Stimulated activated CD8-positive, alpha-beta memory T cell treated with anti-CD3 and anti-CD28 coated beads, Interleukin-15, amount 100 ng/mL, for 48 hours (primary cell): Measurements from ENCODE around the gene AVP.

Experiments
- DNase-seq, 2 donors: peaks; one replicate each; pipeline ENCODE4 v3.0.0-alpha.2; 2020; ENCODE audit warnings: low read depth in 2 of 2

Gene AVP

DNA sequence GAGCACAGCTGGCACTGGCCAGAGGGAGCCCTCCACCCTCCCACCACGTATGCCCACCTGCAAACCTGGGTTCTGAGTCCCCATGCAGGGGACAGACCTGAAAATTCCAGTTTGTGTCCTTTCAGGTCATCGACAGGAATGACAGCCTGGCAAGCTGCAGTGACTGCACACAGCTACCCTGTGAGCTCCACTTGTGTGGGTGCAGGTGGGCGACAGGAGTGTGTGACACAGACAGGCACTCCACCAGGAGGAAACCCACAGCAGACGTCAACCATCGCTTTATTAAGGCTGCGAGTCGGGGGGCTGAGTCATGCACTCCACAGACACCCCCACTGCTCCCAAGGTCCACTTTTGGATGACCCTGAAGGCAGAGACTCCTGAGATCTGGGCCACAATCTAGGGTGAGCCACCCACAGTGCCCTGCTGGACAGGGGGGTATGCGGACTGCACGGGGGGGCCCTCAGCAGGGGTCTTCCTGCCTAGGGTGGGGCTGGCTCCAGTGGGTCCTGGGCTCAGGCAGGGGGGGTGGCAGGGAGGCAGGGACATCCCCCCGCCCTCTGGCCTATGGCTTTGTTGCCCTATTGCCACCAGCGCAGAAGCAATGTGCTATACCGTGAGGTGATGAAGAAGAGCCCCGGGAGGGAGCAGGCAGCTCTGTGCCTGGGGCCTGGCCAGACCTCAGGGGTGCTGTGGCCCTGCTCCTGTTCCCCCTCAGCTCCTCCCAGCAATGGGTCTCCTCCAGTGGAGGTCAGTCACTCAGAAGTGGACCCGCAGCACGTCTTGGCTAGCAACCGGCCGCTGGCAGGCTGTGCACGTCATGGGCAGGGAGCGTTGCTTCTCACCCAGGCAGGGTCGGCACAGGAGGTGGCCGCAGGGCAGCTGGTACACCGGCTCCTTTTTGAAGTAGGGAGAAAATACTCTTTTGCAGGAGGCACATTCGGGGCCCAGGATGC, 25.1 kb upstream of the AVP start:
- no peak for DNase-seq

DNA sequence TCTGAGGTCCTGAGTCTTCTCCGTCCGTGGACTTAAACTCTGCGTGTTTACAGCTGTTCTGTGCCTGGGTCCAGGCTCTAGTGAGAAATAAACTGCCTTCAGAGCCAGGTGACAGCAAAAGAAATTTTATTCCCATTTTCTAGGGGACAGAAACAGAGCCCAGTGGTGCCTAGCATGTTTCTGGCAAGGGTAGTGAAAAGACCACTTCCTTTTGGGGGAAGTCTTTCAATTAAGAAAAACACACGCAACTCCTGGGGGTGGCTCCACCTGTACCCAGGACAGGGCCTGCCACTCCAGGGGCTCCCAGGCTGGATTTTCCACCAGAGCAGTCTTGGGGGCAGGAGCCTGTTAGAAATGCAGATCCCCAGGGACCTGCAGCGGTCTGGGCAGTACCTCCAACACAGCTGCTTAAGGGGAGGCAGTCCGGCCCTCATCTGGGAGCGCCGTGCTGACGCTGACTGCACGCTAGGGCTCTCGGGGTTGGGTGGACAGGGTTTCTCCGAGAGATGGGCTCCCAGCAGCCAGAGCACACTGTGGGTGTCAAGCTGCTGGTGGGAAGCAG, 23.0 kb upstream of the AVP start:
- DNase-seq = no peak

DNA sequence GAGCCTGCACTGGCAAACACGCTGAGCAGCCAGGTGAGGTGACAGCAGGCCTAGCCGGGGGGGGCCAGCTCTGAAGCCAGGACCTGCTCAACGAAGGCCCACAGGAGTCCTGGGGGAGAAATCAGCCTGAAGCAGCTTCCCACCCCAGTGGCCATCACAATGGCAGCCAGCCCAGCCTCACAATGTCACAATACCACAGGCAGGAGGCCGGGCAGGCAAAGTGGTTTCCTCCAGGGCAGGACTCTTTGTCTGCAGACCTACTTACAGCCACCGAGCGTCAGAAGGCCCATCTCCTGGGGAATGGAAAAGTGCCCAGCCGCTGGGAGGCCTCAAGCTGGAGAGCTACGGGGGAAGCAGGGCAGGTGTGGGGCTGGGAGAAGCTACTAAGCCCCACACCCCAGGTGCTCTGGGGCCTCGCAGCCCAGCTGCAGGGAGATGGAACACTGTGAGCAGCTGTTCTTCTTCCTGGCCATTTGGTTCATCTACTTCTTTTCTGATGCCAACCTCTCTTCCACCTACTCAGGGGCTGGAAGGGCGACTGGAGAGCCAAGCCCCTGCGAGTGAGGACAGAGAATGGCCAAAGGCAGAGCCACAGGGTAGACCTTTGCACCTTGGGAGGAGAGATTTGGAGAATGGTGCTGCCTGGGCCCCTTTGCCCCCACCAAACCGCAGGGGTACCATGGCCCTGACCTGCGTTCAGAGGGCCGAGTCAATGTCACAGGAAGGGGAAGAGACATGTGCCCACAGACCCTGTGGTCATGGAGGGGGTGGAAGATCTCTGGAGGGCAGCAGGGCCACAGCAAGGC, 22.3 kb upstream of the AVP start:
- no peak for DNase-seq

DNA sequence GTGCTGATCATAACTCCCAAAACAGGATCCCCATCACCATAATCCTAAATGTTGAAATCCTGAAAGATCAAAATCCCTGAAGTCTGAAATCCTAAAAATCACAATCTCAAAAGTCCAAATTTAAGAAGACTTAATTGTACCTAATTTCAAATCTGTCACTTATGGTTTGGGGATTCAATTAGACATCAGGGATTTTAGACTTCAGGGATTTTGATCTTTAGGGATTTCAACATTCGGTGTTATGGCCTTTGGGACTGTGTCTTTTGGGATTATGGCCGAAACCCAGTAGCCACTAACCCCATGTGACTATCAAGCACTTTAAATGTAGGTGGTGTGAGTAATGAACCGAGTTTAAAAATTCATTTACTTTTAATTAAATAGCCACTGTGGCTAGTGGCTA, 21.7 kb upstream of the AVP start:
- DNase-seq = no peak

DNA sequence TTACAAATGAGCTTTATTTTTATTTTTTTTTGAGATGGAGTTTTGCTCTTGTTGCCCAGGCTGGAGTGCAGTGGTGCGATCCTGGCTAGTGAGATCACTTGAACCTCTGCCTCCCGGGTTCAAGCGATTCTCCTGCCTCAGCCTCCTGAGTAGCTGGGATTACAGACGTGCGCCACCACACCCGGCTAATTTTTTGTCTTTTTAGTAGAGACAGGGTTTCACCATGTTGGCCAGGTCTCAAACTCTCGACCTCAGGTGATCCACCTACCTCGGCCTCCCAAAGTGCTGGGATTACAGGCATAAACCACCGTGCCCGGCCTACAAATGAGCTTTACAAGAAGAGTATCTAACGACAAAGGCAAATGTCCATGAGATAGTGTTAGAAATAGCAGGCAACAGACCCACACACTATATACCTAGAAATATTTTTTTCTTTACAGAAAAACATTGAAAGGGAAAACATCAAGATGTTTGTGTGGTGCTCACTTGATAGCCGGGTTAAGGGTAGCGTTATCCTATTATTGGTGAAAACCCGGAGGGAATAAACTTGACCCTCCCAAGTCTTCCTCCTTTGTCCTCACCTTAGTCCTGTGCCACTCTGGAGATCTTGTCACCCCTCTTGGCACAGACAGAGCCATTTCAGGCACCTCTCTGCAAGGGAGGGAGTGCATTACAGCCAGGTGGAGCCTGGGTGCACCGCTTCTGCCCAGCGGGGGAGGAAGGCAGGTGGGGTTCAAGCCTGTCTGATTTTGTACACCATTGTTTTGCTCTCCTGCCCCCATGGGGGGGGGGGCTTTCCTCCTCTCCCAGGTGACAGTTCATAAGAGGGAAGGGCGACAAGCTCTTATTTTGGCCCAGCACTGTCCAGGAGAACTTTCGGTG, 21.0 kb upstream of the AVP start:
- DNase-seq = no peak

DNA sequence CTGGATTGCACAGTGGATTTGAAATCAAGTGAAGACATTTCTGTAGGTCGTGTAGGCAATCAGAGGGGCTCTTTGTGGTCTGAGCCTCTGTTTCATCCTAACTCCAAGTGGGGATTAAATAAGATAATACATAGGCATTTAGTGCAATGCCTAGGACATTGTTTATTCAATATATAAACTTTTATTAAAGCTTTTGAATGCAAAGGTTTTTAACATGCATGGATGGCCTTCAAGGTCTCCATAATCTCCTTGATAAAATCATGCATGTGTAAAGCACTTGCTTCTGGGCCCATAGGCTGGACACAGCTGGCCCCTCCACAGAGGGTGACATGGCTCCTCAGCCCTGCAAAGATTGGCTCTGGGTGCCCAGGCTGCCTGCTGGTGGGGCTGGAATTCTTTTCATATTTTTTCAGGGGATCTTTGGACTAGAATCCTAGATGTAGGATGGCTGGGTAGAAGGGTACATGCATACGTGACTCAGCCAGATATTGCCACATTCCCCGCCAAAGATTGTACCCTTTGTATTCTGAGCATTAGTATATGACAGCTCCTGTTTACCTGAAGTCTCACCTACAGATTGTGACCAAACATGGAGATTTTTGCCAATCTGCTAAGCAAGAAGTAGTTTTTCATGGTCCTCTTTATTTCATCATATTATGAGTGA, 19.0 kb upstream of the AVP start:
- no peak for DNase-seq

DNA sequence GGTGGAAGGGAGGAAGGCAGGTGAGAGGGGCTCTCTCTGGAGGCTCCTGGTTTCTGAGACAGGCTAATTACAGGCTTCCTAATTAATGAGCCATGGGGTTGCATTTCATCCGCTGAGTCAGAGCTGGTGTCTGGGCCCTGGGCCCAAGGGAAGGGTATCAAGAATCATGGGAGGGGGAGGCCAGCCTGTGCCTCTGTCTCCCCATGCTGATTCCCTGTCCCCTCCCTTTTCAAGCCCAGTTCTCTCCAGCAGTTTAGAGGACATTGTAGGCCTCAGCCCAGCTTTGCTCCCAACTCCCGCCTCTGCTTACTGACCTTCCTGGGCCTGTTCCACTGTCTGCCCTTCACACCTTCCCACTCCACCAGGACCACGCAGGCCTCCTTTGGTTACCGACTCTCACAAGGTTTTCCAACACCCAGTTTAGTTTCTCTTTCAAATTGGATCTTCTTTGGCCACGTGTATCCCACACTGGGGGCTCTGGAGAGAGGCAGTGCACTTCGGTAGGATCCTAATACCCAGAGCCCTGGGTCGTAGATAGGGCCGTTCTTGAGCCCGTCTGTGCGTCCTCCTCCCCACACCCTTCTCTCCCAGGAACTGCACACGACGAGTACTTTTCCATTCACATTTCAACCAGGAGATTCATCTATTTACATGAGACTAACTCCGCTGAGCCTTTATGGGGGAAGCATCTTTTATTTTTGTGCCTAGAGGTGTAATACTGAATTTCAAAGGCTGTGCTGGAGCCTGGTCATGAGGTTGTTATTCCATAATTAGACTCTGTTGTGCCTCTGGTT, 18.2 kb upstream of the AVP start:
- DNase-seq = no peak

DNA sequence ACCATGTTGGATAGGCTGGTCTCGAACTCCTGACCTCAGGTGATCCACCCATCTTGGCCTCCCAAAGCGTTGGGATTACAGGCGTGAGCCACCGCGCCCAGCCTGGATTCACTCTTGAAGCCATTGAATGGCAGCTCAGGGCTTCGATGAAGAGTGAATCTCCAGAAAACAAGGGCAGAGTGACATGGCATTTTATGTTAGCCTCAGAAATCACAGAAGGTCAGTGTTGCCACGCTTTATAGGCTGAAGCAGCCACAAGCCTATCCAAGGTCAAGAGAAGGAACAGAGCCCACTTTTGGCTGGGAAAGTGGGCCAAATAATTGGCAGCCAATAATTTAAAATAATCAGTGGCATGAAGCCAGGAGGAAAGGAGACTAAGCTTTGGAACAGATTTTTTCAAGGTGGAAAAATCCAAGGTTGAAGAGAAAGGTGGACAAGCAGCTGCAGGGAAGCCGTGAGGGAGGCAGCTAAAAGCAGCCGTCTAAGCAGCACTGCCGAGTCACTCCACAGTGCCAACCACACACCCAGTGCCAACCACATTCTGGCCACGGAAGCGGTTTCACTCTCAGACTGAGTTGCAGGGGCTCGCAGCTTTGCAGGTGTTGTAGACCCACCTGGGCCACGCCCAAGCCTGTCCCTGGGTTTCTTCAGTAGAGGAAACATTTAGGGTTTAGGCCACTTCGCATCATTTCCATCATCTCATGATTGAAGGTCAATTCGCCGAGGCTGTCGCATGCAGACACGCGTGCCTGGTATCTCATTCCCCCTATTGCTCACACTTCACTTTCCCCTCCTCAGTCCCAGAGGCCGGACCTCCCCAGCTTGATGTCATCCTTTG, 17.4 kb upstream of the AVP start:
- peak; percentile 58 to 64 for DNase-seq

DNA sequence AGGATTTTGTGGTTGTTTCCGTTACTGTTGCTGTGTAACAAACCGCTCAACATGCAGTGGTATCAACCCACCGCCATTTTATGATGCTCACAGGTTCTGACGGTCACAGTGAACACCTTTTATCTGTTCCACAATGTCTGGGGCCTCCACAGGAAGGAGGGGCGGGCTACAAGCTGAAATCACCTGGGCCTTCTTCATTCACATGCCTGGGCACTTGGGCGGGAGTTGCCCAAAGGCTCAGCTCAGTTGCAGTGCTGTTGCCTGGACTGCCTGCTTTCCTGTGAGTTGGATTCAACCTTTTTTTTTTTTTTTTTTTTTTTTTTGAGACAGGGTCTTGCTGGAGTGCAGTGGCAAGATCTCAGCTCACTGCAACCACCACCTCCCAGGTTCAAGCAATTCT, 16.7 kb upstream of the AVP start:
- DNase-seq = no peak

DNA sequence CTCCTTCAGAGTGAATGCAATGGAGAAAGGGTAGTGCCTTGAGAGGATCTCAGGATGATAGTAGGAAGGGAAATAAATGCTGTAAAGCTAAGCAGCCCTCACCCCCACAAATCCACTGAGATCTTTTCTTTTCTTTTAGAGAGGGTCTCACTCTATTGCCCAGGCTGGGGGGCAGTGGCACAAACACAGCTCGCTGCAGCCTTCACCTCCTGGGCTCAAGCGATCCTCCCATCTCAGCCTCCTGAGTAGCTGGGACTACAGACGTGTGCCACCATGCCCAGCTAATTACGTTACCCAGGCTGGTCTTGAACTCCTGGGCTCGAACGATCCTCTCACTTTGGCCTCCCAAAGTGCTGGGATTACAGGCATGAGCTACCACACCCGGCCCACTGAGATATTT, 16.0 kb upstream of the AVP start:
- no peak for DNase-seq

DNA sequence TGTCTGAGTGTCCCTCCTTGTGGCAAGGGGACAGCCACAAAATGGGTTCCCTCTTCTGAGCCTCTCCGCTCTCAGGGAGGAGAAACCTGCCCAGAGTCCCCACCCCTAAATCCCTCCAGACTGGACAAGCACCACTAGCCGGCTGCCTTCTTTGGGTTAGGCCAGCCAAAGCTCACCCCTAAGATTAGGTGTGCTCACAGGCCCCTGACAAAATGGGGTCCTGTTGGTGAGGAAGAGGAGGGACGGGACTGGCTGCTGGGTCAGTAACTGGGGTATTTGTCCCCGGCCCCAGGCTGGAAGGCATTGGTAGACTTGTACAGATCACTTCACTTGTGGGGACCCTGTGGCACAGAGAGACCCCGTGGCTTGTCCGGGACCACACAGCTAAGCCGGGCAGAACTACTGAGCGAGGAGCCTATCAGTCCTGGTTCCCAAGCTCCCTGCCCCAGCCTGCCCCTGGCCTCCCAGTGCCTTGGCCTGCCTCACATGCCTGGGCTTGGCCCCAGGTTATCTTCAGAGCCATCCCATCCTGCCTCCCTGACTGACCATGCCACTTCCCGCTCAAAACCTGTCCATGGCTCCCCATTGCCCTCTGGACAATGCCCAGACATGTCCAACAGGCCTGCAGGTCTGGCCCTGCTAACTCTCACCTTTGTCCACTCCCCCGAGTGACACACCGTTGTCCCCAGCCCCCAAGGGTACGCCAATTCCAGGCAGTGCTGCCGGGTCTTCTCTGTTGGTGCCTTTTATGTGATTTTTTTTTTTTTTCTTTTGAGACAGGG, 10.5 kb upstream of the AVP start:
- no peak for DNase-seq

DNA sequence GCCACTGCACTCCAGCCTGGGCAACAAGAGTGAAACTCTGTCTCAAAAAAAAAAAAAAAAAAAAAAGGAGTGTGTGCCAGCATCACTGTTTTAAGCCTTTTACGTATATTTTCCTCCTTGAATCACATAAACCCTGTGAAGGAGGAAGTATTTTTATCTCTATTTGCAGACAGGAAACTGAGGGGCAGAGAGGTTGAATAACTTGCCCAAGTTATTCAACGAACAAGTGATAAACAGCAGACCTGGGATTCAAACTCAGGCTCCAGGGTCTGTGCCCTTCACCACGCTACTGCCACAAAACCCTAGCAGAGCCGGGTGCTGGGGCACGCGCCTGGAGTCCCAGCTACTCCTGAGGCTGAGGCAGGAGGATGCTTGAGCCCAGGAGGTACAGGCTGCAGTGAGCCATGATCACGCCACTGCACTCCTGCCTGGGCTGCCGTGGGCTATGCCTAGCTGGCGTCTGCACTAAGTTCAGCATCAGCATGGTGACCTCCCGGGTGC, 9.4 kb upstream of the AVP start:
- no peak for DNase-seq

DNA sequence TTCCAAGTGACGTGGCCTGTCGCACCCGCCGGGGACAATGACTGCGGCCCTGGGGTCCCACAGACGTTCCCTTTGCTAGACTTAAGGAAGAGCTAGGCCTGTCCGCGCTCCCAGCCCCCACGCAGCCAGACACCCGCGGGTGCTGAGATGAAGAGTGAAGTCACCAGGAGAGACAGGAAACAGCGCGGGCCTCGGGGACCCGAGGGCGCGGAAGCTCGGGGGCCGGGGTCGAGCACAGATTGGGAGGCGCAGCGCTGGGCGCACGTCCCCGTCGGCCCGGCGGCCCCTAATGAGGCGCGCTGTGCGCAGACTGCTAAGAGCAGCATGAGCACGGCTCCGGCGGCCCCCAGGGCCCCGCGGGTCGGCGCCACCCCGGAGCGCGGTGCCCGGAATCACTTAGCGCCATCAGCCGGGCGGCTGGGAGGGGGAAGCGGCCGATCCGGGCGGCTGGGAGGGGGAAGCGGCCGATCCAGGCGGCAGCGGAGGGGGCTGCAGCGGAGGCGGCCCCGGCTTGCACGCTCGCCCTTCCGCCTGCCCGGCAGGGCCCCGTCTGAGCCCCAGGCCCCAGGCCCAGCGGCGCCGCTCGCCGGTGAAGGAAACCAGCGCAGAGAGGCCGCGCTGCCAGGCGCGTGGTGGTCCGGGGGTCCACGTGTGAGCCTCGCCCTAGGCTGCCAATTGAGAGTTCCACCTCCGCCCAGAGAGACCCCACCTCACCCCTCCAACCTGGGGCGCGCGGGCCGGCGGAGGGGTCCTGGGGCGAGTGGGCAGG, 8.3 kb upstream of the AVP start:
- no peak for DNase-seq

DNA sequence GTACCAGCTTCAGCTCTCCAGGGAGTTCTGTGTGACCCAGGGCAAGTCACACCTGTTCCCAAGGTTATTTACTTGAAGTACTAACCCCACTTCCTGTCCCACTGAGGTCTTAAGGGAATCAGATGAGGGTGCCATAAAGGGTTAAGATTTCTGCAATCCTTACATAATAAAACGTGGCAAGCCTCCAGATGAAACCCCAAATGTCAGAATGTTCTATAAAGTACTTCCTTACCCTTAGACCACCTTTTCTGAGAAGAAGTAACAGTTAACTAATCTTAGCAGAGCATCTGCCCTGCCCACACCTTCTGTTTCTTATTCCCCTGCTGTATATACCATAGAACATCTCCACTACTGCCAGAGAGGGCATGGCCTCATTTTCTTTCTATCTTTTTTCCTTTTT, 6.0 kb upstream of the AVP start:
- DNase-seq = no peak

DNA sequence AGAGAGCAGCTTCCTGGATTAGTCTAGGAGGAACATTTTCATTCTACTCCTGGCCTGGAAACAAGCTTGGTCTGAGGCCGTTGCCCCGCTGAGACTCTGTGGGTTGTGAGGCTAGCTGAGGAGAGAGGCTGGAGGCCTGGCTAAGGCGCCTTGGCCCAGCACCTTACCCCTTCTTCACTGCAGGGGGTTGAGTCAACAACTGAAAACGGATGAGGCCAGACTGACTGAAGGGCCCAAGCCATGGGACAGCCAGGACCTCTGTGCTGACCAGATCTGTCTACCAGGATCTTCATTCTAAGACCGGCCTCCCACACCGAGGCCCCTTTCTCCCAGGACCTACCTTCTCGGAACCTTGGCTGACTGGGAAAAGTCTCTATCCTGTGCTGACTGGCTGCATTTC, 3.5 kb upstream of the AVP start:
- DNase-seq = no peak

DNA sequence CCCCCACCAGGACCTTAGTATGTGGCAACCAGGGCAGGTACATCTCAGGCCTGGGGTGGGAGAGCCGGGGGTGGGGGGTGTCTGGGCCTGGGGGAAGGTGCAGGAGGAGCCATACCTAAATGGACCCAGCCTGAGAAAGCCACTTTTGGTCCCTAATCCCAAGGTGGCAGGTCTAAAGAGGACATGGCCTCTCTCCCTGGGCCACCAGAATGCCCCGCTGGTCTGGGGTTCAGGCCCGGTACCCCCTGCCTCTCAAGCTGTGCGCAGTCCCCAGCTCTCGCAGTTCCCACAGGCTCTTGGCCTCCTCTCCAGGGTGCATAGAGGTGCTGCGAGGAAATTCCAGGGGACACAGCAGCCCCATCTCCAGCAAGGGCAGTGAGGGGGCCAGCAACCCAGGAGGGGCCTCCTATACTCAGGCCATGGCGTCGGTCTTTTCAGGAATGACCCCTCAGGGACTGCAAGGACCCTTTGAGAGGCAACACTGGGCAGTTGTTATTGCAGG, 1.1 kb upstream of the AVP start:
- DNase-seq = no peak

DNA sequence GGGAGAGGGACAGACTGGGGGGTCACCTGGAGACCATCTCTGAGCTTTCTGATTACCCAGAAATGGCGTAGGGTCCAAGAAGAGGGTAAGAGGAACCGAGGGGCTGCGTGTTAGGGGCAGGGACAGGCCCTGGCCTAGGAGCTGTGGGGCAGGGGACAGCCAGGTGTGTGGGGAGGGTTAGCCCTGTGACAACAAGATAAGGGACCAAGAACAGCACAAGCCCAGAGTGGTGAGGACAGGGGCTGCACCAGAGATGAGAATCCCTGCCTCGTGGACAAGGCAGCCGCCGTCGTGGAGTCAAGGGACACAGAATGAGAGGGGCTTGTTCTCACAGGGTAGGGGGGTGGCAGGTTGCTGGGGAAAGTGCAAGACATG, 449 bp upstream of the AVP start:
- DNase-seq = no peak
